GM04504 (cell line): ENCODE measurements around the gene DDX27.

Source experiments
- DNase-seq: peaks from one replicate; pipeline ENCODE4 v3.0.0-alpha.2; 2012; ENCODE audit warnings: low read depth

DDX27 gene

DNA sequence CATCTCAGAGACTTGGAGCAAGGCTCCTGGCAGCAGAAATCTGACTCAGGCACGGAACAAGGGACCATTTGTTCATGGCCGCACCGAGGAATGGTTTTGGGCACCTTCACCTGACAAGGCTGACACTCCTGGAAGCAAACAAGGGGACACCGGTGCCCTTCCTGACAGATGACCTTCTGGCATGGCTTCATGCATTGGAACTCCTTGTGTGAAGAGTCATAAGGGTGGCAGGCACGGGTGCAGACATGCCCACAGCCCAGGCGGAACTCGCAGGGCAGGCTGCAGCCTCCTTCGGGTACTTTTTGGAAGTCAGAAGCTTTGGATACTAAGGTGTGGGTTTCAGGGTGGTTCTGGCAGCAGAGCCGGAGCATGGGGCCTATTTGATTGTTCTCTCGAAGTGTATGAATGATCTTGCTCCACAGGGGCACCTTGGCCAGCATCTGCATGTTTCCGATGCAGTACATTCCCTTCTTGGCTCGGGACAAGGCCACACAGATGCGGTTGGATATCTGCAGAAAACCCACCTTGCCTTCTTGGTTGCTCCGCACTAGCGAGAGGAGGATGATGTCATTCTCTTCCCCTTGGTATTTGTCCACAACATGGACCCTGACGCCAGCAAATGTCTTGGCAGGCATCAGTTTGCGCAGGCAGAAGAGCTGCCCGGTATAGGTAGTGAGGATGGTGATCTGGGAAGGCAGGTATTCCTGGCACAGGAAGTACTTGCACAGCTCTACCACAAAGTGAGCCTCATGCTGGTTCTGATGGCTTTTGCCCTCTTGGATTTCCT is 29.9 kb downstream of the DDX27 start:
- DNase-seq = no peak

DNA sequence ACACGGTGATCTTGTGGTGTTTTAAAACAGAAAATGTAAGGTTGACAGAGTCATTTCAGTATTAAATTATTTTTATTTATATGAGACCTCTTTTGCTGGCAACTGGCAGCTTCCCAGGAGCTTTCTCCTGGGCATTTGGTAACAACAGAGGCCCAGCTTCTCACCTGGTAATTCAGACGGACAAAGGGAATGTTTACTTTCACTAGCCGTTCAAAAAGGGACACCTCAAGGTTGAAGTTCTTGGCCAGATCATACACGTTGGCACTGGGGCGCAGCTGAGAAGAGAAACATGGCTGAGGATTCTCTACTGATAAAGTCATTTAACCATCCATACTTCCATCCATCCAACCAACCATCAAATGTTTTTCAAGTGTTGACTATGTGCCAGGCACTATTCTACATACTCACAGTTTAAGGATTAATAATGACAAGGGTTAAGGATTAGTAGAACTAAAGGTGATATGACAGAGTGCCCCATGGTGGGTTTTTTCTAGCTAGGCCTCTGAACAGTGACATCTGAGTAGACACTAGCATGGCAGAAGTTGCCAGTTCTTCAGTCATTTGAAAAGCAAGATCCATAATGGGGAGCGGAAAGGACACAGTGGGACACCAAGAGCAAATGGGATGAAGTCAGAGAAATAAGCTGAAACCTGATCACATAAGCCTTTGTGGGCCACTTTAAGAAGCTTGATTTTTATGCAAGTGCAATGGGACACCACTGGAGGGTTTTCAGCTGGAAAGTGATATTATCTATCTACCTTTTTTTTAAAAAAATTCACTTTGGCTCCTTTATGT is 33.5 kb downstream of the DDX27 start:
- no peak for DNase-seq

DNA sequence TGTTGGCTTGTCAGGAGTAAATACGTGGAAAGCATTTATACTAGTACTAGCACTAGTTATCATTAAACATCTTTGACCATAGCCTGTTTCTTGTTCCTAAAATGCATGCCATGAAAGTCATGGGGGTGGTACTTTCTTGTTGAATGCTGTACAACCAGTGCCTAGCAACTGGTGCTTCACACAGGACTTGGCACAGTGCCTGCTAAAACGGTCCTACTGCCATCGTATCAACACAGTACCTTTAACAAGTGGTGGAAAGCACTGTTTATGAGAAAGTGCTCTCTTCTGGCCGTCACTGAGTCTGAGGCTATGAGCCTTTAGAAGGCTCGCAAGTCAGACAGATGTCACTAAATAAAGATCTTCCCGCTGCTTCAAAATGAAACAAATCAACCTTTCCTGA is 37.0 kb downstream of the DDX27 start:
- no peak for DNase-seq

DNA sequence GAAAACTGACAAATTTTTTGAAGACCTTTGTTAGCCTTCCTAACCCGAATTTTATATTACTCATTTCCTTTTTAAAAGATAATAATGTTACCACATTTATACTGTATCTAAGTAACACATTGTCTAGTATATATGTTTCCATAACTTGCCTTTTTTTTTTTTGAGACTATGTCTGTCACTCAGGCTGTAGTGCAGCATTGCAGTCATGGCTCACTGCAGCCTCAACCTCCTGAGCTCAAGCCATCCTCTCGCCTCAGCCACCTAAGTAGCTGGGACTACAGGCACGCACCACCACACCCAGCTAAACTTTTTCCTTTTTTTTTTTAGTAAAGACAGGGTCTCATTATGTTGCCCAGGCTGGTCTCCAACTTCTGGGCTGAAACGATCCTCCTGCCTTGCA is 40.1 kb downstream of the DDX27 start:
- DNase-seq = no peak

DNA sequence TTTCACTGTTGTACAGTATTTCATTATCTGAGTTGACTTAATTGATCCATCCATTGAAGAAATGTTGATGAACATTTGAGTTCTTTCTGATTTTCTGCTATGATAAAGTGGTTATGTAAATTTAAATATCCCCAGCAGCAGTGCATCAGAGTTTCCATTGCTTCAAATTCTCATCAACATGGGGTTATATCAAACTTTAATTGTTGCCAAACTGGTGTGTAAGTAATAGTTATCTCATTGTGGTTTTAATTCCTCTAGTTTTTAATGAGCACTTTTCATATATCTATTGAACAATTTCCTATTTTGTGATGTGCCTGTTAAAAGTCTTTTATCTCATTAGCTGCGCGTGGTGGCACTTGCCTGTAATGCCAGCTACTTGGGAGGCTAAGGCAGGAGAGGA is 40.6 kb downstream of the DDX27 start:
- no peak for DNase-seq

DNA sequence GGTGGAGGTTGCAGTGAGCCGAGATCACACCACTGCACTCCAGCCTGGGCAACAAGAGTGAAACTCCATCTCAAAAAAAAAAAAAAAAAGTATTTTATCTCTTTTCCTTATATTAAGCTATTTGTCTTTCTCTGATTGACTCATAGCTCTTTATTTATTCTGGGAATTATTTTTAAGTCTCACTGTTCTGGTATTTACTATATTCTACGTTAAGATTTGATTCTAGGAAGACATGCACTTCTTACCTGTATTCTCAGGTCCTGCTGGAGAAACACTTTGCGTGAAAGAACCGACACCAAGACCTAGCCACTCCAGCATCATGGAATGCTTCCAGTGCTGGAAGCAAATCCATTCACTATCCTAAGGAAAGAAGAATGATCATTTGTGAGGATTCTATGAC is 41.0 kb downstream of the DDX27 start:
- no peak for DNase-seq

DNA sequence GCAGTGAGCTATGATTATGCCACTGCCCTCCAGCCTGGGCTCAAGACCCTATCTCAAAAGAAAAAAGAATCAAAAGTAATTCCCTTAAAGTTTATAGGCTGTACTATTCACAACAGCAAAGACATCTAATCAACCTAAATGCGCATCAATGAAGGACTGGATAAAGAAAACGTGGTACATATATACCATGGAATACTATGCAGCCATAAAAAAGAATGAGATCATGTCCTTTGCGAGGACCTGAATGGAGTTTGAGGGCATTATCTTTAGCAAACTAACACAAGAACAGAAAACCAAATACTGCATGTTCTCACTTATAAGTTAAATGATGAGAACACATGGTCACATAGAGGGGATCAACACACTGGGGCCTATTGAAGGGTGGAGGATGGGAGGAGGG is 42.0 kb downstream of the DDX27 start:
- DNase-seq = no peak

DNA sequence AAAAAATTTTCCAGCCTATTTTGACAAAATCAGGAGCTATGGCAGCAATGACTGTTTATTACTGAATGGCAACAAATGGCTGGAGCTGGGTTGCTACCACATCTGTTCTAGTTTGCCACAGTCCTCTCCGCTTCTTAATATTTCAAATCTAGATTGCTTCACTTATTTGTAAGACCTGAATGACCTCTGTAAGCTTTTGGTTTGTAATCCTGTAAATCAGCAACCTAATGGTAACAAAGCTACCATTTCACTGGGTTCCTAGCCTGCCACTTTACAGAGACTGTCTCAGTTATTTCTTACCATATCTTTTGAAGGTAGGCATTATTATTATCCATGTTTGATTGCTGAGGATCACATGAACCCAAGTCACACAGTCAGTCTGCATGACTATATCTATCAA is 43.2 kb downstream of the DDX27 start:
- DNase-seq = no peak

DNA sequence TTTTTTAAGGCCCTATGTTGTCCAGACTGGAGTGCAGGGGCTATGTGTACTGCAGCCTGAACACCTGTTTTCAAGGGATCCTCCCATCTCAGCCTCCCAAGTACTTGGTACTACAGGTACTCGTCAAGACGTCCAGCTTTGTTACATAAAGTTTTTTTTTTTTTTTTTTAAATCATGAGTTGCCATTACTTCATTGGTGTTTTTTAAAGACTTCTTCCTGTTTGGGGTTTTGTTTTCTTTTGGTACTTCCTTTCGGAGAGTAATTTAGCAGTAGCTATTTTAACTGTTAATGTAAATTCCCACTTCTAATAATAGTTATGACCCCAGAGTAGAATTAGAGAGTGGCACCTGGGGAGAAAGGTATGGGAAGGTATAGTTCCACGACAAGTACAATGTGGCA is 48.1 kb downstream of the DDX27 start:
- DNase-seq = no peak

DNA sequence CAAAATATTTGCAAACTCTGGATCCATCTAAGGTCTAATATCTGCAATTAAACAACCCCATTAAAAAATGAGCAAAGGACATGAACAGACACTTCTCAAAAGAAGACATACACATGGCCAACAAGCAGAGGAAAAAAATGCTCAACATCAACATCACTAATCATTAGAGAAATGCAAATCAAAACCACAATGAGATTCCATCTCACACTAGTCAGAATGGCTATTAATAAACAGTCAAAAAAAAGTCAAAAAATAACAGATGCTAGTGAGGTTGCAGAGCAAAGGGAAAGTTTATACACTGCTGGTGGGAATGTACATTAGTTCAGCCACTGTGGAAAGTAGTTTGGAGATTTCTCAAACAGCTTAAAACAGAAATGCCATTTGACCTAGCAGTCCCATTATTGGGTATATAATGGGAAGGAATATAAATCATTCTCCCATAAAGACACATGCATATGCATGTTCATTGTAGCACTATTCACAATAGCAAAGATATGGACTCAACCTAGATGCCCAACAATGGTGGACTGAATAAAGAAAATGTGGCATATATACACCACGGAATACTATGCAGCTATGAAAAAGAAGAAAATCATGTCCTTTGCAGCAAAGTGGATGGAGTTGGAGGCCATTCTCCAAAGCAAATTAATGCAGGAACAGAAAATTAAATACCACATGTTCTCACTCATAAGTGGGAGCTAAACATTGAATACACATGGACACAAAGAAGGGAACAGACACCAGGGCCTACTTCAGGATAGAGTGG is 49.6 kb downstream of the DDX27 start:
- DNase-seq = no peak

DNA sequence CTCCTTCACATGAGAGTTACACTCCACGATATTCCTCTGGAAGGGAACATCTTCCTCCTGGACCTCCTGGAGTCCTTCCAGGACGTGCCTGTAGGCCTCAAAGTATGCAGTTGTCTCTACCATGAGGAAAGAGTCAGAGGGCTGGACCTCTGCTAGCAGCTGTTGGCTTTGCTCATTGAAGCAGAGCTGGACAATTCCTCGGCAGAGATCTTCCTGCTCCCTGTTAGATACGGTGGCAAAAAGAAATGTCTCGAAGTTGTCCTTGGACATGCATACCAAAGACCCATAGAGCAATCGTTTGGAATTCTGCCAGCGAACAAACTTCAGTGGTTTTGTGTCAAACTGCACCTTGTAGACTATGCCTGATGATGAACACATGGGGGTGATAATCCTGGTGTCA is 51.0 kb downstream of the DDX27 start:
- peak; percentile 68 for DNase-seq

DNA sequence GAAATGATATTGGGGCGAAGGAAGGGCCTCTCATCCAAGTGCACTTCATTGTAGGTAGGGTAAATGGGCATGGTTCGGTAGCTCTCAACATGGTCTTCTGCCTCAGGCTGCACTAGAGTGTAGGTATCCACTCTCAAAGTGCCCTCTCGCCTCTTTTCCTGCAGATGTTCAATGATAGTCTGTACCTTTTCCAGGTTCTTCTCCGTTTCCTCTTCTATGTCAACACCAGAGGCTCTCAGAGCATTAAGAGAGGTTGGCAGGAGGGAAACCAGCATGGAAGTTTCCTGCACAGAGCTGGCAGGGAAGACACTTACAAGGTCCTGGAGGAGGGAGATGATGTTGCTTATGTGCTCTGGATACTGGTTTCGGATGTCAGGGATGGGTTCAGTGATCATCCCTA is 51.5 kb downstream of the DDX27 start:
- no peak for DNase-seq

DNA sequence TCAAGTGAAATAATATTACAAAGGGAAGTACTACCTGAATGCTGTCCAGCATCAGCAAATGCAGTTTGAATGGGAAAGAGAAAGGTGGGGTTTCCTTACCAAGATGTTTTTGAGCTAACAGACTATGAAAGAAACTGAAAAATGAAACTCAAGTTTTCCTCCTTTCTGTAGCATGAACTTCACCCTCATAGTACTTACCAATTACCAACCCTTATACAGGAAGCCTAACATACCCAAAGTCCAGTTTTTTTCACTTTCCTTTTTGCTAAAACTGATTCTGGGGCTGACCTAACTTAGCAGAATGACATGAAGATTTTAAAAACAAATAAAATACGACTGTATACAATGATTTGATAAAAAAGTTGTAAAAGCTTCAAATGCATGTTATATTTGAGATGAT is 53.4 kb downstream of the DDX27 start:
- DNase-seq = no peak

DNA sequence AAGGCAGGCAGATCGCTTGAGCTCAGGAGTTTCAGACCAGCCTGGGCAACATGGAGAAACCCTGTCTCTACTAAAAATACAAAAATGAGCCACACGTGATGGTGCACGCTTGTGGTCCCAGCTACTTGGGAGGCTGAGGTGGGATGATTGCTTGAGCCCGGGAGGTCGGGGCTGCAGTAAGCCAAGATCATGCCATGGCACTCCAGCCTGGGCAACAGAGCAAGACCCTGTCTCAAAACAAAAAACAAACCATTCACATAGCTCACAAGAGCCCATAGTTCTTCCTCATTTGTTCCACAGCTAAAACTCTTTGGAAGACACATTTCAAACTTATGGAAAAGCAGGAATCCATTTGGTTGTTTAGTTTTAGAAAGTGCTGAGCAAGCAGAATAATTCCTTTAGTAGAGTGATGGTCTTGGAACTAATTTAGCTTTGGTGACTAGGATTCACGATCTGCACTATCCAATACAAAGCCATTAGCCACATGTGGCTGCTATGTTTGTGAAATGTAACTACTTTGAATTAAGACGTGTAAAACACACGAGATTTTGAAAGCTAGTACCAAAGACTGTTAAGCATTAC is 54.6 kb downstream of the DDX27 start:
- DNase-seq = no peak

DNA sequence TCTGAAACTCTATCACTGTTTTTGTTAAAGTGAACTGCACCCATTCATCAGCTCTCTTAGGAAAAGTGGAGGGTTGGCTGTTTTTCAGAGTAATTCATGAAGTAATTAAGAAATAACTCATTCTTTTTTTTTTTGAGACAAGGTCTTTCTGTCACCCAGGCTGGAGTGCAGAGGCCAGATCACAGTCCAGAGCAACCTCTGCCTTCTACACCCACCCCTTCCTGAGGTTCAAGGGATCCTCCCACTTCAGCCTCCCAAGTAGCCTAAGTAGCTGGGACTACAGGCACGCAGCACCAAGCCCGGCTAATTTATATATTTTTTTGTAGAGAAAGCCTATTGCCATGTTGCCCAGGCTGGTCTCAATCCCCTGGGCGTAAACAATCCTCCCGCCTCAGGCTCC is 56.0 kb downstream of the DDX27 start:
- no peak for DNase-seq

DNA sequence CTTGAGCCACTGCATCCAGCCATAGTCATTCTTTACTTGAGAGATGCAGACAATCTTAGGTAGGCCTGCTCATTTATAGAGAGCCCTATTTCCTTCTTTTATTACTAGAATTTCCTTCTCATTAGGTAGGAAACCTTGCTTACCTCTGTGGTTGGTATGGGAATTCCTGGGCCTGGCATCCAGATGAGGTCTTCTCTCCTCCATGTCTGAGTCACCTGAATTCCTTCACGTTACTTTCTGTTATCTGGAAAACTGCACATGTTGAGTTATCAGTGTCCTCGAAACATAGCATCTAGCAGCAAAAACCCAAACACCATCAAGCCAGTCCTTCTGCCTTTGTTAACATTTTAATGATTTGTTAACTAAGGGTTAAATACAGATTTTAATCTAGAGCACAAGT is 56.4 kb downstream of the DDX27 start:
- no peak for DNase-seq

DNA sequence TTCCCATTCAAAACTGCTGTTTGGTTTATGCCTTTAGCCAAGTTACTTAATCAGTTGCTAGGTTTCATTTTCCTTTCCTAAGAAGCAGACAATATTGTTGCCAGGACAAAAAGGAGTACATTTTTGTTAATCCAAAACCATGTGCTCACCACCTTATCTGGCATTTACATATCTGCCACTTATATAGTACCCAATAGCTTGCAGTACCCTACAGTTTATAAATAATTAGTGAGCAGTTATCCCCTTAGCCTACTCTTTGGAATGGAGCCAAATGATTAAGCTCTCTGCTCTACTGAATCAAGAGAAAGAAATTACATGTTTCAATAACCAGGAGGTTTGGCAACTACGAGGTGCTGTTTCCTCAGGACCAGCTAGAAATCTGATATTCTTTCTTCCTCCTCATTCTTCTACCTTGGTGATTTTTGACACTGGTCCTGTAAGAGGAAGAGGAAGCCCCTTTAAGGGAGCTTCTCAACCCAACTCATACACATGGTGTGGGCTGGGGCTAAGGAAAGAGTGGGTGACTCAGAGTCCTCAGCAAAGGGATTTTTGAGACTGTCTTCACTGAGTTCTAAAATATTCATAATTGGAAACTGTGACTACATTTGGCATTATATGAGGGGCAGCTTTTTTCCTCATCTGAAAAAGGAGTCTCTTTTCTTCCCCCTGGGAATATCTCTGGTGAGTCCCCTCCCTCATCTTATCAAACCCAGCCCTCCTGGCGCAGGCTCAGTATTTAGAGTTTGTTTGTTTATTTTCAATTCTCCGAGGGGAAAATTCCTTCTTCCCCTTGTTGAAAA is 57.1 kb downstream of the DDX27 start:
- DNase-seq = no peak

DNA sequence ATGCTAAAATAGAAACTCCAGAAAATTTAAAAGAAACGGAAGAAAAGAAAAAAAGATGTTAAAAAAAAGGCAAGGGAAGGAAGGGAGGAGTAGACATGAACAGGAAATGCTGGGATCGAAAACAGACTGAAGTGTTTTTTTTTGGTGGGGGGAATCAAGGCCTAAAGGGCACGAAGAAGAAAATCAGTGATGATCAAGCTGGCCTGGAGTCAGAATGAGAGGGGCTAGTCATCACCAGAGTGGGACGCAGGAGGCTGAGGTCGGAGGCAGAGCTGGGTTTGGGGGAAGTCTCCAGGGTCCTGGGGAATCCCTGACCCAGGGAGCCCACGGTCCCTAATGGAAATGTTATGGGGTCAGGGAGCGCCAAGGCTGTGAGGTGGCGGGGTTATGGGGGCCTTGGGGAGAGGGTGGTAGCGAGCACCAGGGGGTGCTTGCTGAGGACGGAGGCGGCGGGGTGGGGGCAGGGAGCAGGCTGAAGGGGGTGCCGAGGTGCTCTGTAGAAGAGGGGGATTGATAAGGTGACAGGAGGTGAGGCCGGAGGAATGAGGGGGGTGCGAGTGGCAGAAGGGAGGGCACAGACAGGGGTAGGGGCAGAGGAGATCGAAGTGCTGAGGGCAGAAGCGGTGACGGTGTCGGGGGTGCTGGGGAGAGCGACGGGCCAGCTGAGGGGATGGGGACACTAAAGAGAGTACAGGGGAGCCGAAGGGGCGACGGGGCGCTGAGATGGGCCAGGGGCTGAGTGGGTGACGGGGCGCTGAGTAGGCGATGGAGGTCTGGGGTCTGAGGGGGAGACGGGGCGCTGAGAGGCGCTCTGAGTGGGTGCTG is 58.0 kb downstream of the DDX27 start:
- DNase-seq = no peak

DNA sequence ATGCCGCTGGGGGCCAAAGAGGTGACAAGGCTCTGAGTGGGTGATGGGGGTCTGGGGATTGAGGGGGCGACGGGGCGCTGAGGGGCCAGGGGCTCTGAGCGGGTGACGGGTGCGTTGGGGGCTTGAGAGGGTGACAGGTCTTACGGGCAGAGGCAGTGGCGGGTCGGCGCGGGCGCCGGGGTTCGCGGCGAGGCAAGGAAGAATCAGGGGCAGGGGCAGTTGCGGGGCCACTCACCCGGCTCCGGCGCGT is 58.5 kb downstream of the DDX27 start:
- DNase-seq = no peak

DNA sequence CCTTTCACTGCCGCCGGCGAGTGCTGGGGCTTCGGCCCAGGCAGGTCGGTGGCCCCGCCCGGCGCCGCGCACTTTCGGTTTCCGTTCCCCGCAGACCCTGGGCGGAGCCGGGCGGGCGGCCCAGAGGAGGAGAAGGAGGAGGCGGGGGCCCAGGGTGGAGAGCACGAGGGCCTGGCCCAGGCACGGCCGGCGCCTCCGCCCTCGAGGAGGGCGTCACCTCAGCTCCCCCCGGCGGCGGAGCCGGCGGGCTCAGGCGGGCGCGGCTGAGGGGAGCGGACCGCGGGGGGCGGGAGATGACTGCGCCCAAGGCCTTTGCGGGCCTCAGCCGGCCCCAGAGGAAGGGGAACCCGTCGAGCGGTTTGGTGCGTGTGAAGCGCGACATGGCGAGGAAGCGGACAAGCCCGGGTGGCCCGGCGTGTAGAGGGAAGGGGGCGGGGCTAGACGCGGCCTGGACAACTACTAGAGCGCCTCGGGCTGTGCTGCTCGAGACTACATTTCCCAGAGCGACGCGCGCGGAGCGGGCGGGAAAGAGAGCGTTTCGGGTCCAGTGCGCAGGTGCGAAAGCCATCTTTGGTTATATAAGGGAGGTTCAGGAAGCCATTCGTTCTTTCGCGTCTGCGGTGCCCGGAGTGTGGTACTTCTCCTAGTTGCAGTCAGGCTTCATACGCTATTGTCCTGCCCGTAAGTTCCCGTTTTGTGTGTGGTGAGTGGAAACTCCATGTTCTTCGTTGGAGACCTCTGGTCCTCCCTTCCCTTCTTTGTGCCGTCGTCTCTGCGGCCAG is 59.0 kb downstream of the DDX27 start, which contains the start of gene ZNFX1:
TSS of gene ZNFX1 (minus strand) at position 22 of the 782 bp plus-strand sequence. CDS start 2,218 bp downstream, outside the sequence.
- DNase-seq = peak; percentile 95
